GM23338 (cell line): Measurements from ENCODE around the gene SBF2. TPM values are rescaled to one million over a fixed set of nuclear protein-coding genes. Genes with fewer than 3 reads are reported as not detected.
"Not testable (repeated sequence)": the region's sequence is repeated elsewhere in the genome, so short reads cannot be mapped to it uniquely, and the experiment has no call there.

Source experiments
- ATAC-seq: fragments of 200-7000 bp; cut with Tn5 transposase; 3 replicates; pipeline ENCODE4 v1.9.1; 2020
- DNase-seq: peaks from one replicate; pipeline ENCODE4 v3.0.0-alpha.2; 2015; ENCODE audit warnings: low spot score
- H2AFZ ChIP-seq: fragments of 200-600 bp; sonication (generic); 2 replicates; pipeline ENCODE4 v1.8.0; 2016; ENCODE audit warnings: antibody characterized with exemption, mild to moderate bottlenecking, moderate library complexity
- H3F3A ChIP-seq: fragments of 200-600 bp; sonication (generic); replicated peaks from 2 replicates; pipeline ENCODE4 v1.8.0; 2017; ENCODE audit warnings: antibody characterized with exemption, mixed run types, low read depth
- H3K27ac ChIP-seq: fragments of 200-600 bp; sonication (generic); 2 replicates; pipeline ENCODE4 v1.6.1; 2016; ENCODE audit warnings: low read depth
- H3K27me3 ChIP-seq: fragments of 200-600 bp; sonication (generic); 2 replicates; pipeline ENCODE4 v1.8.0; 2016; ENCODE audit warnings: mild to moderate bottlenecking, mixed run types, moderate library complexity; ENCODE audit not compliant: insufficient read depth
- H3K36me3 ChIP-seq: fragments of 200-600 bp; sonication (generic); 2 replicates; pipeline ENCODE4 v1.8.0; 2016; ENCODE audit warnings: mild to moderate bottlenecking; ENCODE audit not compliant: insufficient read depth
- H3K4me1 ChIP-seq: fragments of 200-600 bp; sonication (generic); 2 replicates; pipeline ENCODE4 v1.8.0; 2016; ENCODE audit warnings: mild to moderate bottlenecking, moderate library complexity; ENCODE audit not compliant: insufficient read depth
- H3K4me2 ChIP-seq: fragments of 200-600 bp; sonication (generic); 2 replicates; pipeline ENCODE4 v1.7.1; 2017; ENCODE audit warnings: mixed run types
- H3K4me3 ChIP-seq: fragments of 200-600 bp; sonication (generic); 2 replicates; pipeline ENCODE4 v1.6.1; 2016; ENCODE audit warnings: mixed run types
- H3K79me2 ChIP-seq: fragments of 200-600 bp; sonication (generic); replicated peaks from 2 replicates; pipeline ENCODE4 v1.8.0; 2017; ENCODE audit warnings: mild to moderate bottlenecking; ENCODE audit not compliant: insufficient read depth
- H3K9me2 ChIP-seq: fragments of 200-600 bp; sonication (generic); 2 replicates; pipeline ENCODE4 v1.8.0; 2017; ENCODE audit not compliant: insufficient read depth
- H4K20me1 ChIP-seq: fragments of 200-600 bp; sonication (generic); replicated peaks from 2 replicates; pipeline ENCODE4 v1.8.0; 2017; ENCODE audit warnings: mild to moderate bottlenecking; ENCODE audit not compliant: insufficient read depth
- H3K27ac Mint-ChIP-seq: 2 replicates; pipeline ENCODE4 v1.8.0; 2020; ENCODE audit warnings: inconsistent platforms, mild to moderate bottlenecking, moderate library complexity, mixed read lengths
- H3K27me3 Mint-ChIP-seq: 3 replicates; pipeline ENCODE4 v1.8.0; 2022; ENCODE audit warnings: low read depth, mild to moderate bottlenecking, moderate library complexity, mixed read lengths, inconsistent platforms; ENCODE audit not compliant: insufficient read depth, poor library complexity
- H3K36me3 Mint-ChIP-seq: 3 replicates; pipeline ENCODE4 v1.8.0; 2021; ENCODE audit warnings: low read depth, mild to moderate bottlenecking, inconsistent platforms, moderate library complexity, mixed read lengths
- H3K4me1 Mint-ChIP-seq: 3 replicates; pipeline ENCODE4 v1.8.0; 2020; ENCODE audit warnings: mild to moderate bottlenecking, inconsistent platforms, mixed read lengths
- H3K4me3 Mint-ChIP-seq: 3 replicates; pipeline ENCODE4 v1.8.0; 2021; ENCODE audit warnings: moderate library complexity, mild to moderate bottlenecking, inconsistent platforms, mixed read lengths
- H3K9me3 Mint-ChIP-seq: 3 replicates; pipeline ENCODE4 v1.8.0; 2020; ENCODE audit warnings: moderate library complexity, mild to moderate bottlenecking, inconsistent platforms, mixed read lengths
- CREB1 ChIP-seq: fragments of 250-450 bp; sonication (Bioruptor Pico); IDR thresholded peaks from 2 replicates; pipeline ENCODE4 v1.5.0; 2020; ENCODE audit warnings: low read depth, mild to moderate bottlenecking, moderate library complexity
- EZH2phosphoT487 ChIP-seq: fragments of 200-600 bp; sonication (generic); IDR thresholded peaks from one replicate; pipeline ENCODE4 v1.8.1; 2018; ENCODE audit warnings: antibody characterized with exemption; ENCODE audit not compliant: unreplicated experiment
- NANOG ChIP-seq: IDR thresholded peaks from 2 replicates; pipeline ENCODE4 v1.6.1; 2016; ENCODE audit warnings: antibody characterized with exemption, borderline replicate concordance
- POLR2AphosphoS5 ChIP-seq: IDR thresholded peaks from 2 replicates; pipeline ENCODE4 v1.6.1; 2016; ENCODE audit warnings: antibody characterized with exemption, low read depth
- STAT1 ChIP-seq: IDR thresholded peaks from one replicate; pipeline ENCODE4 v1.6.1; 2016; ENCODE audit warnings: antibody characterized with exemption; ENCODE audit not compliant: unreplicated experiment
- polyA plus RNA-seq: library from polyadenylated mRNA; unstranded; fragments of >200 nt; fragmentation: Nextera tagmentation; extraction: Ambion mirVana; gene quantifications from 2 replicates; pipeline ENCODE4 v1.2.1, GENCODE V29; 2016
- total RNA-seq: library from RNA; depleted of rRNA; stranded (reverse); fragments of >200 nt; shearing (Covaris generic); gene quantifications from 2 replicates; pipeline ENCODE4 v1.2.3, GENCODE V29; 2014
- TF ChIP-seq, protein P1 (sequence below), 2 experiments: fragments of 200-600 bp in 1 of 2; sonication (generic) in 1 of 2; conservative IDR thresholded peaks; 2 replicates each; pipeline versions ENCODE4 v1.5.1 to v1.6.1; 2016 to 2017; ENCODE audit warnings: antibody characterized with exemption in 2 of 2, low read depth in 2 of 2, mild to moderate bottlenecking in 2 of 2, moderate library complexity in 1 of 2
- TF ChIP-seq, protein P2 (sequence below): IDR thresholded peaks from 2 replicates; pipeline ENCODE4 v1.6.1; 2016; ENCODE audit warnings: antibody characterized with exemption
- TF ChIP-seq, protein P3 (sequence below): fragments of 250-450 bp; sonication (Bioruptor Pico); IDR thresholded peaks from 2 replicates; pipeline ENCODE4 v1.5.0; 2020; ENCODE audit warnings: mild to moderate bottlenecking, moderate library complexity
- TF ChIP-seq, protein P4 (sequence below): IDR thresholded peaks from one replicate; pipeline ENCODE4 v1.6.1; 2018; ENCODE audit warnings: antibody characterized with exemption; ENCODE audit not compliant: unreplicated experiment

The SBF2 gene
- total and polyA plus RNA-seq, 2 experiments from 2014 or later, result 25.6 to 53.5 TPM

DNA sequence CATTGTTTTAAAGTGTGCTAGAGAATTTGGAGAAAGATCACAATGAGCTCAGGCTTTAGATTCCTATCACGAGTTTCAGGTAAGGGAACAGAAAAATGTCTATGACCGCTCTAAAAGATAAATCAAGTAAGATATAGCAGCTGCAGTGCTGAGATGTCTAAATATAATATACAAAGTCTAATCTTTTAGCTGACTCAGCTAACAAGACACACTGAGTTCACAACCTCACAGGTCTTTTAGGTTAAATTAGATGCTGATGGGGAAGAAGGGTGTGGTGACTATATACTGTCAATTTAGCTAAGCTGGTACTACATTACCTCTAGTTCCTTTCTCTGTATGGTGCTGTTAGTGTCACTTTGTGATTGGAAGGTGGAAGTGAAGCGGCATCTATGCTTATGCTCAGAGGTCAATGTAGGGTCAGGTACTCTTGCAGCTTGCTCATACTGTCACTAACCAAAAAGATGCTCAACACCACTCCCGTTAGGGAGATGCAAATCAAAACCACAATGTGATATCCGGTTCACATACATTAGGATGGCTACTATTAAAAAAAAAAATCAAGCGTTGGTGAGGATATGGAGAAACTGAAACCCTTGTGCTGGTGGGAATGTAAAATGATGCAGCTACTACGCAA is 346.7 kb downstream of the SBF2 start:
- H3K9me2 ChIP-seq, result 0 out of 2 replicates have a peak, but pooled peaks cover 4% of the 10 kb centered on the region
- no peak overlapping the region for H3K4me3 ChIP-seq
- TF ChIP-seq STAT1, result no peak
- no peak for TF ChIP-seq EZH2phosphoT487
- TF ChIP-seq, protein P1, sequence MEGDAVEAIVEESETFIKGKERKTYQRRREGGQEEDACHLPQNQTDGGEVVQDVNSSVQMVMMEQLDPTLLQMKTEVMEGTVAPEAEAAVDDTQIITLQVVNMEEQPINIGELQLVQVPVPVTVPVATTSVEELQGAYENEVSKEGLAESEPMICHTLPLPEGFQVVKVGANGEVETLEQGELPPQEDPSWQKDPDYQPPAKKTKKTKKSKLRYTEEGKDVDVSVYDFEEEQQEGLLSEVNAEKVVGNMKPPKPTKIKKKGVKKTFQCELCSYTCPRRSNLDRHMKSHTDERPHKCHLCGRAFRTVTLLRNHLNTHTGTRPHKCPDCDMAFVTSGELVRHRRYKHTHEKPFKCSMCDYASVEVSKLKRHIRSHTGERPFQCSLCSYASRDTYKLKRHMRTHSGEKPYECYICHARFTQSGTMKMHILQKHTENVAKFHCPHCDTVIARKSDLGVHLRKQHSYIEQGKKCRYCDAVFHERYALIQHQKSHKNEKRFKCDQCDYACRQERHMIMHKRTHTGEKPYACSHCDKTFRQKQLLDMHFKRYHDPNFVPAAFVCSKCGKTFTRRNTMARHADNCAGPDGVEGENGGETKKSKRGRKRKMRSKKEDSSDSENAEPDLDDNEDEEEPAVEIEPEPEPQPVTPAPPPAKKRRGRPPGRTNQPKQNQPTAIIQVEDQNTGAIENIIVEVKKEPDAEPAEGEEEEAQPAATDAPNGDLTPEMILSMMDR (conservative IDR thresholded peaks at IDR 0.05; ENCODE audit: low read depth in 2 of 2), result no peak
- TF ChIP-seq, protein P2, sequence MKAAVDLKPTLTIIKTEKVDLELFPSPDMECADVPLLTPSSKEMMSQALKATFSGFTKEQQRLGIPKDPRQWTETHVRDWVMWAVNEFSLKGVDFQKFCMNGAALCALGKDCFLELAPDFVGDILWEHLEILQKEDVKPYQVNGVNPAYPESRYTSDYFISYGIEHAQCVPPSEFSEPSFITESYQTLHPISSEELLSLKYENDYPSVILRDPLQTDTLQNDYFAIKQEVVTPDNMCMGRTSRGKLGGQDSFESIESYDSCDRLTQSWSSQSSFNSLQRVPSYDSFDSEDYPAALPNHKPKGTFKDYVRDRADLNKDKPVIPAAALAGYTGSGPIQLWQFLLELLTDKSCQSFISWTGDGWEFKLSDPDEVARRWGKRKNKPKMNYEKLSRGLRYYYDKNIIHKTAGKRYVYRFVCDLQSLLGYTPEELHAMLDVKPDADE, result no peak
- TF ChIP-seq, protein P3, sequence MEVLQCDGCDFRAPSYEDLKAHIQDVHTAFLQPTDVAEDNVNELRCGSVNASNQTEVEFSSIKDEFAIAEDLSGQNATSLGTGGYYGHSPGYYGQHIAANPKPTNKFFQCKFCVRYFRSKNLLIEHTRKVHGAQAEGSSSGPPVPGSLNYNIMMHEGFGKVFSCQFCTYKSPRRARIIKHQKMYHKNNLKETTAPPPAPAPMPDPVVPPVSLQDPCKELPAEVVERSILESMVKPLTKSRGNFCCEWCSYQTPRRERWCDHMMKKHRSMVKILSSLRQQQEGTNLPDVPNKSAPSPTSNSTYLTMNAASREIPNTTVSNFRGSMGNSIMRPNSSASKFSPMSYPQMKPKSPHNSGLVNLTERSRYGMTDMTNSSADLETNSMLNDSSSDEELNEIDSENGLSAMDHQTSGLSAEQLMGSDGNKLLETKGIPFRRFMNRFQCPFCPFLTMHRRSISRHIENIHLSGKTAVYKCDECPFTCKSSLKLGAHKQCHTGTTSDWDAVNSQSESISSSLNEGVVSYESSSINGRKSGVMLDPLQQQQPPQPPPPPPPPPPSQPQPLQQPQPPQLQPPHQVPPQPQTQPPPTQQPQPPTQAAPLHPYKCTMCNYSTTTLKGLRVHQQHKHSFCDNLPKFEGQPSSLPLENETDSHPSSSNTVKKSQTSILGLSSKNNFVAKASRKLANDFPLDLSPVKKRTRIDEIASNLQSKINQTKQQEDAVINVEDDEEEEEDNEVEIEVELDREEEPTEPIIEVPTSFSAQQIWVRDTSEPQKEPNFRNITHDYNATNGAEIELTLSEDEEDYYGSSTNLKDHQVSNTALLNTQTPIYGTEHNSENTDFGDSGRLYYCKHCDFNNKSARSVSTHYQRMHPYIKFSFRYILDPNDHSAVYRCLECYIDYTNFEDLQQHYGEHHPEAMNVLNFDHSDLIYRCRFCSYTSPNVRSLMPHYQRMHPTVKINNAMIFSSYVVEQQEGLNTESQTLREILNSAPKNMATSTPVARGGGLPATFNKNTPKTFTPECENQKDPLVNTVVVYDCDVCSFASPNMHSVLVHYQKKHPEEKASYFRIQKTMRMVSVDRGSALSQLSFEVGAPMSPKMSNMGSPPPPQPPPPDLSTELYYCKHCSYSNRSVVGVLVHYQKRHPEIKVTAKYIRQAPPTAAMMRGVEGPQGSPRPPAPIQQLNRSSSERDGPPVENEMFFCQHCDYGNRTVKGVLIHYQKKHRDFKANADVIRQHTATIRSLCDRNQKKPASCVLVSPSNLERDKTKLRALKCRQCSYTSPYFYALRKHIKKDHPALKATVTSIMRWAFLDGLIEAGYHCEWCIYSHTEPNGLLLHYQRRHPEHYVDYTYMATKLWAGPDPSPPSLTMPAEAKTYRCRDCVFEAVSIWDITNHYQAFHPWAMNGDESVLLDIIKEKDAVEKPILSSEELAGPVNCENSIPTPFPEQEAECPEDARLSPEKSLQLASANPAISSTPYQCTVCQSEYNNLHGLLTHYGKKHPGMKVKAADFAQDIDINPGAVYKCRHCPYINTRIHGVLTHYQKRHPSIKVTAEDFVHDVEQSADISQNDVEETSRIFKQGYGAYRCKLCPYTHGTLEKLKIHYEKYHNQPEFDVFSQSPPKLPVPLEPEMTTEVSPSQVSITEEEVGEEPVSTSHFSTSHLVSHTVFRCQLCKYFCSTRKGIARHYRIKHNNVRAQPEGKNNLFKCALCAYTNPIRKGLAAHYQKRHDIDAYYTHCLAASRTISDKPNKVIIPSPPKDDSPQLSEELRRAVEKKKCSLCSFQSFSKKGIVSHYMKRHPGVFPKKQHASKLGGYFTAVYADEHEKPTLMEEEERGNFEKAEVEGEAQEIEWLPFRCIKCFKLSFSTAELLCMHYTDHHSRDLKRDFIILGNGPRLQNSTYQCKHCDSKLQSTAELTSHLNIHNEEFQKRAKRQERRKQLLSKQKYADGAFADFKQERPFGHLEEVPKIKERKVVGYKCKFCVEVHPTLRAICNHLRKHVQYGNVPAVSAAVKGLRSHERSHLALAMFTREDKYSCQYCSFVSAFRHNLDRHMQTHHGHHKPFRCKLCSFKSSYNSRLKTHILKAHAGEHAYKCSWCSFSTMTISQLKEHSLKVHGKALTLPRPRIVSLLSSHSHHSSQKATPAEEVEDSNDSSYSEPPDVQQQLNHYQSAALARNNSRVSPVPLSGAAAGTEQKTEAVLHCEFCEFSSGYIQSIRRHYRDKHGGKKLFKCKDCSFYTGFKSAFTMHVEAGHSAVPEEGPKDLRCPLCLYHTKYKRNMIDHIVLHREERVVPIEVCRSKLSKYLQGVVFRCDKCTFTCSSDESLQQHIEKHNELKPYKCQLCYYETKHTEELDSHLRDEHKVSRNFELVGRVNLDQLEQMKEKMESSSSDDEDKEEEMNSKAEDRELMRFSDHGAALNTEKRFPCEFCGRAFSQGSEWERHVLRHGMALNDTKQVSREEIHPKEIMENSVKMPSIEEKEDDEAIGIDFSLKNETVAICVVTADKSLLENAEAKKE (CRISPR knock-in tag), result no peak
- TF ChIP-seq, protein P4, sequence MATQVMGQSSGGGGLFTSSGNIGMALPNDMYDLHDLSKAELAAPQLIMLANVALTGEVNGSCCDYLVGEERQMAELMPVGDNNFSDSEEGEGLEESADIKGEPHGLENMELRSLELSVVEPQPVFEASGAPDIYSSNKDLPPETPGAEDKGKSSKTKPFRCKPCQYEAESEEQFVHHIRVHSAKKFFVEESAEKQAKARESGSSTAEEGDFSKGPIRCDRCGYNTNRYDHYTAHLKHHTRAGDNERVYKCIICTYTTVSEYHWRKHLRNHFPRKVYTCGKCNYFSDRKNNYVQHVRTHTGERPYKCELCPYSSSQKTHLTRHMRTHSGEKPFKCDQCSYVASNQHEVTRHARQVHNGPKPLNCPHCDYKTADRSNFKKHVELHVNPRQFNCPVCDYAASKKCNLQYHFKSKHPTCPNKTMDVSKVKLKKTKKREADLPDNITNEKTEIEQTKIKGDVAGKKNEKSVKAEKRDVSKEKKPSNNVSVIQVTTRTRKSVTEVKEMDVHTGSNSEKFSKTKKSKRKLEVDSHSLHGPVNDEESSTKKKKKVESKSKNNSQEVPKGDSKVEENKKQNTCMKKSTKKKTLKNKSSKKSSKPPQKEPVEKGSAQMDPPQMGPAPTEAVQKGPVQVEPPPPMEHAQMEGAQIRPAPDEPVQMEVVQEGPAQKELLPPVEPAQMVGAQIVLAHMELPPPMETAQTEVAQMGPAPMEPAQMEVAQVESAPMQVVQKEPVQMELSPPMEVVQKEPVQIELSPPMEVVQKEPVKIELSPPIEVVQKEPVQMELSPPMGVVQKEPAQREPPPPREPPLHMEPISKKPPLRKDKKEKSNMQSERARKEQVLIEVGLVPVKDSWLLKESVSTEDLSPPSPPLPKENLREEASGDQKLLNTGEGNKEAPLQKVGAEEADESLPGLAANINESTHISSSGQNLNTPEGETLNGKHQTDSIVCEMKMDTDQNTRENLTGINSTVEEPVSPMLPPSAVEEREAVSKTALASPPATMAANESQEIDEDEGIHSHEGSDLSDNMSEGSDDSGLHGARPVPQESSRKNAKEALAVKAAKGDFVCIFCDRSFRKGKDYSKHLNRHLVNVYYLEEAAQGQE, result no peak
- TF ChIP-seq CREB1 (CRISPR knock-in tag), result no peak
- no peak for TF ChIP-seq POLR2AphosphoS5
- TF ChIP-seq NANOG, result no peak
- no peak overlapping the region for H3K4me3 Mint-ChIP-seq
- H3K4me1 ChIP-seq, result no peaks in the 10 kb centered on the region
- H3F3A ChIP-seq, result no peaks in the 10 kb centered on the region
- H3K27ac Mint-ChIP-seq, result no peak overlapping the region
- no peak overlapping the region for H2AFZ ChIP-seq
- H3K9me3 Mint-ChIP-seq, result peaks cover 9% of the 10 kb centered on the region; the same call in 2 of the 3 replicates
- no peaks in the 10 kb centered on the region for H4K20me1 ChIP-seq
- H3K4me1 Mint-ChIP-seq, result peaks cover 3% of the 10 kb centered on the region
- H3K27me3 ChIP-seq, result no peaks in the 10 kb centered on the region
- no peaks in the 10 kb centered on the region for H3K27me3 Mint-ChIP-seq
- no peak overlapping the region for H3K27ac ChIP-seq
- DNase-seq (no peak), ATAC-seq (no peak)
- no peaks in the 10 kb centered on the region for H3K36me3 ChIP-seq
- H3K79me2 ChIP-seq, result no peaks in the 10 kb centered on the region
- peaks cover 15% of the 10 kb centered on the region; the same call in 2 of the 3 replicates for H3K36me3 Mint-ChIP-seq
- no peak overlapping the region for H3K4me2 ChIP-seq

DNA sequence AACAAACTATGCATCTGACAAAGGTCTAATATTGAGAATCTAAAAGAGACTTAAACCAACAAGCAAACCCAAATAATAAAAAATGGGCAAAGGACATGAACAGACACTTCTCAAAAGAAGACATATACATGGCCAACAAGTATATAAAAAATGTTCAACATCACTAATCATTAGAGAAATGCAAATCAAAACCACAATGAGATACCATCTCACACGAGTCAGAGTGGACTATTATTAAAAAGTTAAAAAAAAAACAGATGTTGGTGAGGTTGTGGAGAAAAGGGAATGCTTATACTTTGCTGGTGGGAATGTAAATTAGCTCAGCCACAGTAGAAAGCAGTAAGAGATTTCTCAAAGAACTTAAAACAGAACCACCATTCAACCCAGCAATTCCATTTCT is 348.3 kb downstream of the SBF2 start:
- not testable (repeated sequence) for H3K36me3 ChIP-seq, H3K4me2 ChIP-seq, H3F3A ChIP-seq, H3K9me3 Mint-ChIP-seq, H3K79me2 ChIP-seq, H3K4me3 Mint-ChIP-seq, H2AFZ ChIP-seq, ATAC-seq, H4K20me1 ChIP-seq, H3K4me1 Mint-ChIP-seq, H3K27me3 ChIP-seq, H3K9me2 ChIP-seq, H3K4me1 ChIP-seq, DNase-seq, H3K27ac Mint-ChIP-seq, H3K27ac ChIP-seq, H3K4me3 ChIP-seq, H3K27me3 Mint-ChIP-seq
- H3K36me3 Mint-ChIP-seq, result peaks cover 15% of the 10 kb centered on the region; the same call in 2 of the 3 replicates
